Activated CD8-positive, alpha-beta memory T cell treated with anti-CD3 and anti-CD28 coated beads, Interleukin-2, amount 50 U/mL, for 24 hours (primary cell): ENCODE results near the gene PPL.
"Not testable (repeated sequence)": the region's sequence is repeated elsewhere in the genome, so short reads cannot be mapped to it uniquely, and the experiment has no call there.

Experiments used
- DNase-seq: peaks from one replicate; pipeline ENCODE4 v3.0.0-alpha.2; 2020; ENCODE audit errors: extremely low read depth

Gene PPL

GRCh38 chr16:4957720-4958509 lies 21.0 kb upstream of the PPL start, which contains the start of gene SEC14L5:
SEC14L5 (plus strand) TSS chr16:4958330; CDS start chr16:4959324, 994 bp downstream.
- peak; percentile 75 for DNase-seq

DNA sequence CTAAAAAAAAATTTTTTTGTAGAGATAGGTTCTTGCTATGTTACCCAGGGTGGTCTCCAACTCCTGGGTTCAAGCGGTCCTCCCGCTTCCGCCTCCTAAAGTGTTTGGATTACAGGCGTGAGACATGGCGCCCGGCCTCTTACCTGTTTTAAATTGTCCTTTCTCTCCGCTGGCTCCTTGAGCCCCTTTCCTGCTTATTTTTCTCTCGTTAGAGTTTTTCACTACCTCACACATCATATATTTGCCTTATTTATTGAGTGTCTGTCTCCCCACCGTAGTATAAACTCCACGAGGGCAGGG lies 20.4 kb upstream of the PPL start:
- DNase-seq, result no peak

DNA sequence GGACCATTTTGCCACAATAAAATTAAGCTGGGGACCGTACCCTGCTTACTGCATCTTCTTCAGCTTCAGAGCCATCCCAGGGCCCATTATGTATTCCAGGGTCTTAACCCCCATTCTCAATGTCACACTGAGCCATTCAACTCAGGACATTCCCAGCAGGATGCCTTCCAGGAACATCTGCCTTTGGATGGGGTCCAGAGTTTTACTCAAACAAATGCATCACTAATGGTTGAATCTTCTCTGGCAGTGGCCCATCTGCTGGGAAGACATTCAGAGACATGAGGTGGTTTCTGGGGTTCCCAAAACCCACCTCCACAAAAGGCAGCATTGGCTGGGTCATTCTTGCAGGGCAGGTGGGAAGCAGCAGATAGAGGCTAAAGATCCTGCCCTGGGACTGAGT lies 17.8 kb upstream of the PPL start:
- no peak for DNase-seq

DNA sequence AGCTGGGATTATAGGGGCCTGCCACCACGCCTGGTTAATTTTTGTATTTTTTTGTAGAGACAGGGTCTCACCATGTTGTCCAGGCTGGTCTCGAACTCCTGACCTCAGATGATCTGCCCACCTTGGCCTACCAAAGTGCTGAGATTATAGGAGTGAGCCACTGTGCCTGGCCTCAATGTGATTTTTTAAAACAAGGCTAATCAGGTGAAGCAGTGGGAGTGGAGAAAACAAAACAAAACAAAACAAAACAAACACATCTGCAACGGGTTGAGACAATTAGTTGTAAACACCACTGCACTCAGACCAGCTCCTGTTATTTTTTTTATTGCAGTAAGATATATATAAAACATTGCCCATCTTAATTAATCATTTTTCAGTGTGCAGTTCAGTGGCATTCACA lies 14.6 kb upstream of the PPL start:
- not testable (repeated sequence) for DNase-seq

DNA sequence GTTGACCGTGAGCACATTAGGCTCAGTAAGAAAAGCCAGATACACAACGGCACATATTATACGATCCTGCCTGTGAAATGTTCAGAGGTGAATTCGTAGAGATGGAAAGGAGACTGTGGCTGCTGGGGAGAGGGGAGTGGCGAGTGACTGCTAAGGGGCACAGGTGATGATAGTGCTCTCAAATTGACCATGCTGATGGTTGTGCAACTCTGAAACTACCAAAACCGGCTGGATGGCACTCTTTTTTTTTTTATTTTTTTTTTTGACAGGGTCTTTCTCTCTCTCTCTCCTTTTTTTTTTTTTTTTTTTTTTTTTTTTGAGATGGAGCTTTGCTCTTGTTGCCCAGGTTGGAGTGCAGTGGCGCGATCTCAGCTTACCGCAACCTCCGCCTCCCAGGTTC lies 13.0 kb upstream of the PPL start:
- DNase-seq, result no peak

DNA sequence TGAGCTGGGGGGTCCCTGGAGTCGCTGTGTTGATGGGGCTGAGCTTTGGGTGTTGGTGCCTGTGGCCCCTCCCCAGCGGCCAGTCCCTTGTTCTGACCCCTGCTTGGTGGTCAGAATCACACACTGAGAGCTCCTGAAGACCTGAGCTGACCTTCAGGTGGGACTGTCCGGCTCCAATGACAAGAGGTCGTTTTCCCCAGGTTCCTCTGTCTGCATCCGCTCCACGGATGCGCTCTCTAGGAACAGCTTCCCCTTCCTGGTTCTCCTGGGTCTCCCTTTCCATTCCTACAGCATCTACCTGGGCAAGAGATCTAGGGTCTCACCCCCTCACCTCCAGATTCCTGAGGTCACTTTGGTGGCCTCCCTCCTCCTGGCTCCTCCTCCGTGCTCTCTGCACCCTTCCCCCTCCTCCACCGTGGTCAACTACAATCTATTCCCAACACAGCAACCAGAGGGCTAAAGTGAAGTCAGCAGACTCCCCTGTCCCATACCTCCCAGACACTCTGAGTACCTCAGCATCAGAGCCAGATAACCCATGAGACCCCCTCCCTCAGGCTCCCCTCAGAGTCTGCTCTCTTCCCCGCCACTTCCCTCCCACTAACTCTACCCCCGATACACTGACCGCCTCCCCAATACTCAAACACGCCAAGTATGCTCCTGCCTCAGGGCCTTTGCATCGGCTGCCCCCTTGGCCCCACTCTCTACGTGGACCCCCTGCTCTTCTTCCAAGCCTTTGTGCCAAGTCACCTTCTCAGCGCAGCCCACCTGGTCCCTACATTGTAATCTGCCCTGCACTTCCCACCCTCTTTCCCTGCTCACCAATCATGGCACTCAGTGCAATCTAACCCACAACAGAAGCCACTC lies 12.2 kb upstream of the PPL start:
- DNase-seq, result no peak

- no peak for DNase-seq
Measured at GRCh38 chr16:4947722-4948503, 11.0 kb upstream of the PPL start.

- DNase-seq, result no peak
Measured at GRCh38 chr16:4946917-4947316, 10.0 kb upstream of the PPL start.

DNA sequence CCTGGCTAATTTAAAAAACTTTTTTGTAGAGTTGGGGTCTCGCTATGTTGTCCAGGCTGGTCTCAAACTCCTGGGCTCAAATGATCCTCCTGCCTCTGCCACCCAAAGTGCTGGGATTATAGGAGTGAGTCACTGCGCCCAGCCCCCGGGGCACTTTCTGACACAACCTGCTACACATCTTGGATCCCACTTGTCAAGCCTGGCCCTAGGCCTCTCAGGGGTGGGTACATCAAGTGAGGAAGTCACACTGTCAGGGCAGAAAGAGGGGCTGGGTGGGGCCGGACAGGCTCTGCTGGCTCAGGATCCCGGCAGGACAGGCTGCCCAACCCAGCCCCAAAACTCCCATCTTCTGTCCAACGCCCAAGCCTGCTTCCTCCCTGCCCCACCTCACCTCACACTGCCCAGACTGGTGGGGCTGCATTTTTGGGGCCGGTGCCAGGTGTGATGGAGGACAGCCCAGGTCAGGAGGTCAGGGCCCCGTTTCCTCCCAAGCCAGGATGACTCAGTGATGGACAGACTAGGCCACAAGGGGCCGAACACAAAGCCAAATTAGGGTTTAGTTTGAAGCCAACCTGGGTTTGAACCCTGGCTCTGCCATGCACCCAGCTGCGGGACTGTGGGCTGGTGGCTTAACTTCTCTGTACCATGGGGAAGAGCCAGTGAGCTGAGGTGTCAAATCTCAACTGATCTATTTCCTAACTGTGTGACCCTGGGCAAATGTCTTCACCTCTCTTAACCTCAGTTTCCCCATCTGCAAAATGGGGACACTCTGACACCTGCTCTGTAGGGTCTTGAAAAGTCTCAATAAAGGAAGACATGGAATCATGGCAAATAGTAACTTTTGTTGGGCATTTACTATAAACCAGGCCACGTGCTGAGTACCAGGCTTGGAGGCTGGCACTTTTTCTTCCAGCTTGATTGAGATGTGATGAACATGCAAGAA lies 8.9 kb upstream of the PPL start:
- DNase-seq, result no peak

DNA sequence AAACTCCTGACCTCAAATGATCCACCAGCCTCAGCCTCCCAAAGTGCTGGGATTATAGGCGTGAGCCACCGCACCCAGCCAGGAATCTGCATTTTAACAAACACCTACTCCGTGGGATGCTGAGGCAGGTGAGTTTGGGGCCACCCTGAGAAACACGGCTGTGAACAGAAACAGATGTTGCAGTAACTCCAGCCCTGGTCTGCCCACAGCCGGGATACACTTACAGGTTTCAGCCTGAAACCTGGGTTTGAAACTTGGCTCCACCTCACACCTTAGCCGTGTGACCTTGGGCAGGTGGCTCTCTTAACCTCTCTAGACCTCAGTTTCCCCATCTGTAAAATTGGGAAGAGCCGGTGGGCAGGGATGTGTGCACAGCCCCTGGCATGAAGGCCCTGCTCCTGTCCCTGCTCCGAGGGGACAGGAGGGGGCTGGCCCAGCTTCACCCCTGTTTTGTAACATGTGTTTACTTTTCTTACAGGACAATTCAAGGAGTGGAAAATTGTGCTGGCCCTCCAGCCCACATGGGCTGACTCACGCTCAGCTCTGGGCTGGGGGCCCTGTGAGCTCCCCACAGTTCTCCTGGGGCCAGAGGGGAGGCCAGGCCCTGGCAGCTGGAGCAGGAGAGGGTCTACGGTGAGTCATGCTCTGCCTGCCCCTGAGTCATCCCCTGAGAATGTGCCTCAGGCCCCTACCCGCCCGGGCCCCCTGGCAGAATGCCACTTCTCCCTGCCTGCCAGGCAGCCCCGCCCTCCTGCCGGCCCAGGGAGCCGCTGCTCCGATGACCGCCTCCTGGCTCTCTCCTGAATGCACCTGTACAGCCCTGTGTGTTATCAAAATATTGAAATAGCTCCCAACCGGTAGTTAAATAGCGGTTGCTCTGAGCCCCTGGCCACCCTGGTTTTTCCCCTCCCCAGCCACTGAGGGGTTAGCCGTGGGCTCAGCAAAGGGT lies 7.7 kb upstream of the PPL start:
- no peak for DNase-seq

GRCh38 chr16:4942481-4942880 lies 5.5 kb upstream of the PPL start:
- DNase-seq, result no peak

DNA sequence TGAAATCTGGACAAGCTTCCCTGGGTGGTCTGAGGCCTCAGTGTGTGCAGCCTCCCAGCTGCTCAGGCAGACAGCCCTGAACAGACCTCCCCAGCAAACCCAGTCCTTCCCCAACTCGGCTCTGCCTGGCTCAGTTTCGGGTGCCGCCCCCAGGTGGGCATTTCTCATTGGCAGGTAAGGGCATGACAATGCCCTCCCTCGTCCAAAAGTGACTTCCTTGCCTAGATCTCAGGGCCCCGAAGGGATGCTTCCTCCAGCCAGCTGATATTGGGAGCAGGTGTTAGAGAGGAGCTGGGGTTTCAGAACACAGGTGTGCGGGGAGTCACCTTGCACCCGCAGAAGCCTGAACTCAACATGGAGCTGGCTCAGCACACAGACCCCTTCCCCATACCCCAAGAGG lies 3.8 kb upstream of the PPL start:
- no peak for DNase-seq

DNA sequence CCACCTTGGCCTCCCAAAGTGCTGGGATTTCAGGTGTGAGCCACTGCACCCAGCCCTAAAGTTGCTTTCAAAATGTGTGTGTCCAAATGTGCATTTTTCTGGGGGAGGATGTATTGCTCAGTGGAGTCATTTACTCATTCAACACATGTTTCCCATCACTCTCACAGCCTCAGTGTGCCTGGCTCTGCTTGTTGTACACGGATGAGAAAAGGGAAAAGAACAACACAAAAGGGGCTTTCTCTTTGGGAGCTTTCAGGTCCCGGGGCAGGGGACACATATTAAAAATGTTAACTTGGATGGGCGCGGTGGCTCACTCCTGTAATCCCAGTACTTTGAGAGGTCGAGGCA lies 1.7 kb upstream of the PPL start:
- no peak for DNase-seq

GRCh38 chr16:4937782-4938682 lies 1.1 kb upstream of the PPL start:
- no peak for DNase-seq

GRCh38 chr16:4936181-4936990 lies 562 bp downstream of the PPL start:
- no peak for DNase-seq

- no peak for DNase-seq
Measured at GRCh38 chr16:4935241-4935855, 1.6 kb downstream of the PPL start.

- no peak for DNase-seq
Measured at GRCh38 chr16:4934591-4934990, 2.4 kb downstream of the PPL start.

- no peak for DNase-seq
Measured at GRCh38 chr16:4933871-4934395, 3.0 kb downstream of the PPL start.
